HEK293T (cell line): Measurements from ENCODE around the gene RPE65.

ENCODE experiments used
- BHLHE40 ChIP-seq: fragments of 450-650 bp; IDR thresholded peaks from 2 replicates; pipeline ENCODE4 v1.6.1; 2016; ENCODE audit warnings: mild to moderate bottlenecking, moderate library complexity, borderline replicate concordance
- ELF4 ChIP-seq: fragments of 450-650 bp; IDR thresholded peaks from 2 replicates; pipeline ENCODE4 v1.6.1; 2017; ENCODE audit warnings: antibody characterized with exemption
- FOXA1 ChIP-seq: fragments of 450-650 bp; IDR thresholded peaks from 2 replicates; pipeline ENCODE4 v1.6.1; 2016; ENCODE audit warnings: mild to moderate bottlenecking
- TF ChIP-seq, protein P1 (sequence below): fragments of 450-650 bp; IDR thresholded peaks from 2 replicates; pipeline ENCODE4 v1.6.1; 2016

DNA sequence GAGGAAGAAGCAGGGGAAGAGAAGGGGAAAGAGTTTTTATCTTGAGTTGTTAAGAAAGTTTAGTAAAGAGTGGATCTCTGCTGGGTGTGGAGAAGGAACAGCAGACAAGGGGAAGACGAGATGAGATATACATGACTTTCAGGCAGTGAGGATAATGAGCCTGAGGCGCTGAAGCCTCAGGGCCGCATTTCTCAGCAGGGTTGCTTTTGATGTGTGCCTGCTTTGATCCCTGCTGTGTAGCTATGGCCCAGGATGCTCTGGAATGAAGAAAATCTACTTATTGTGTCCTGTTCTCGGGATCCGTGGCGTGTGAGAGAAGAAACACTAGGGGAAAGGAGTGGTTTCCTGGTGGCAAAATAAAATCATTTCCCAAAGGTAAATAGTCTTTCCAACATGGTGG, 15.1 kb upstream of the RPE65 start:
- TF ChIP-seq FOXA1 (no peak), ELF4 (no peak), BHLHE40 (no peak)
- TF ChIP-seq, protein P1, sequence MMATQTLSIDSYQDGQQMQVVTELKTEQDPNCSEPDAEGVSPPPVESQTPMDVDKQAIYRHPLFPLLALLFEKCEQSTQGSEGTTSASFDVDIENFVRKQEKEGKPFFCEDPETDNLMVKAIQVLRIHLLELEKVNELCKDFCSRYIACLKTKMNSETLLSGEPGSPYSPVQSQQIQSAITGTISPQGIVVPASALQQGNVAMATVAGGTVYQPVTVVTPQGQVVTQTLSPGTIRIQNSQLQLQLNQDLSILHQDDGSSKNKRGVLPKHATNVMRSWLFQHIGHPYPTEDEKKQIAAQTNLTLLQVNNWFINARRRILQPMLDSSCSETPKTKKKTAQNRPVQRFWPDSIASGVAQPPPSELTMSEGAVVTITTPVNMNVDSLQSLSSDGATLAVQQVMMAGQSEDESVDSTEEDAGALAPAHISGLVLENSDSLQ, result no peak
